ENCODE results near the gene LMNA. TPM values are rescaled to one million over a fixed set of nuclear protein-coding genes. Genes with fewer than 3 reads are reported as not detected.
A peak's percentile ranks its signal among the peaks of the same experiment; 100 is the strongest.

The LMNA gene
- total and polyA plus RNA-seq, 2 of the 4 experiments (the other 2 are of a cell fraction): 563 to 755 TPM

DNA sequence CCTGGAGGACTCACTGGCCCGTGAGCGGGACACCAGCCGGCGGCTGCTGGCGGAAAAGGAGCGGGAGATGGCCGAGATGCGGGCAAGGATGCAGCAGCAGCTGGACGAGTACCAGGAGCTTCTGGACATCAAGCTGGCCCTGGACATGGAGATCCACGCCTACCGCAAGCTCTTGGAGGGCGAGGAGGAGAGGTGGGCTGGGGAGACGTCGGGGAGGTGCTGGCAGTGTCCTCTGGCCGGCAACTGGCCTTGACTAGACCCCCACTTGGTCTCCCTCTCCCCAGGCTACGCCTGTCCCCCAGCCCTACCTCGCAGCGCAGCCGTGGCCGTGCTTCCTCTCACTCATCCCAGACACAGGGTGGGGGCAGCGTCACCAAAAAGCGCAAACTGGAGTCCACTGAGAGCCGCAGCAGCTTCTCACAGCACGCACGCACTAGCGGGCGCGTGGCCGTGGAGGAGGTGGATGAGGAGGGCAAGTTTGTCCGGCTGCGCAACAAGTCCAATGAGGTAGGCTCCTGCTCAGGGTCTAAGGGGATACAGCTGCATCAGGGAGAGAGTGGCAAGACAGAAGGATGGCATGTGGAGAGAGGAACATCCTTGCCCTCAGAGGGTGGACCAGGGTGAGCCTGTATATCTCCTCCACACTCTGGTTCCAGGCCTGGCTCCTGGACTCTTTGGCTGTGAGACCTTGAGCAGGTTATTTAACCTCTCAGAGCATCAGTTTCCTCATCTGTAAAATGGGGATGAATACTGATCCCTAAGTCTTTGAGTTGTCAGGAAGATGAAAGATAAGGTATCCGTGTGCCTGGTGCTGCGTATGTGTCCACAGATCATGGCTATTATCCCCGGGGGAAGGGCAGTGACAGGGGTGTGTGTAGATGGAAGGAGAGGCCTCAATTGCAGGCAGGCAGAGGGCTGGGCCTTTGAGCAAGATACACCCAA lies 21.7 kb downstream of the LMNA start:
- DNase-seq (no peak), ATAC-seq (ENCODE audit: low read depth) (no peak)
- intact Hi-C loops (cut with micrococcal nuclease) (no loop called here), dilution Hi-C loops (cut with HindIII; ENCODE audit: low sequenced_read_pairs, unreplicated experiment) (no loop called here), in situ Hi-C loops (cut with MboI; ENCODE audit: low sequenced_read_pairs) (no loop called here)
- H3K4me2 ChIP-seq (ENCODE audit: low read depth, low read length): no peak overlapping the region
- H2AFZ ChIP-seq (replicated peaks; ENCODE audit: low read length, poor library complexity): no peak overlapping the region
- BruUV-seq (replicated peaks): TSS peak; percentile 60
- H3K18ac ChIP-seq (ENCODE audit: low read depth, low read length): no peak overlapping the region
- H3K9ac ChIP-seq (ENCODE audit: low read depth, low read length): no peak overlapping the region
- H3K9me3 ChIP-seq (ENCODE audit: control insufficient read depth, insufficient read depth, low read length): no peaks in the 10 kb centered on the region
- no peak overlapping the region for H2BK15ac ChIP-seq (ENCODE audit: low read depth, low read length)
- H2AK5ac ChIP-seq (ENCODE audit: low read depth, low read length): no peak overlapping the region
- no peaks in the 10 kb centered on the region for H3K9me1 ChIP-seq (ENCODE audit: insufficient read depth, low read length)
- no peak overlapping the region for H3K4ac ChIP-seq (ENCODE audit: low read depth, low read length)
- TF ChIP-seq CTCF (conservative IDR thresholded peaks at IDR 0.05; ENCODE audit: low read depth, low read length): no peak
- TF ChIP-seq NFE2L2 (IDR thresholded peaks at IDR 0.05; ENCODE audit: low read depth, low read length): no peak
- no peak for TF ChIP-seq SMC3 (IDR thresholded peaks at IDR 0.05; ENCODE audit: low read depth, low read length)
- TF ChIP-seq RFX5 (IDR thresholded peaks at IDR 0.05; ENCODE audit: low read depth, low read length): no peak
- TF ChIP-seq FOS (IDR thresholded peaks at IDR 0.05; ENCODE audit: low read depth, low read length): no peak
- TF ChIP-seq, protein P1, sequence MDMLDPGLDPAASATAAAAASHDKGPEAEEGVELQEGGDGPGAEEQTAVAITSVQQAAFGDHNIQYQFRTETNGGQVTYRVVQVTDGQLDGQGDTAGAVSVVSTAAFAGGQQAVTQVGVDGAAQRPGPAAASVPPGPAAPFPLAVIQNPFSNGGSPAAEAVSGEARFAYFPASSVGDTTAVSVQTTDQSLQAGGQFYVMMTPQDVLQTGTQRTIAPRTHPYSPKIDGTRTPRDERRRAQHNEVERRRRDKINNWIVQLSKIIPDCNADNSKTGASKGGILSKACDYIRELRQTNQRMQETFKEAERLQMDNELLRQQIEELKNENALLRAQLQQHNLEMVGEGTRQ (IDR thresholded peaks at IDR 0.05; ENCODE audit: low read depth, low read length): no peak
- no peak for TF ChIP-seq MXI1 (IDR thresholded peaks at IDR 0.05; ENCODE audit: borderline replicate concordance, low read depth, low read length)
- TF ChIP-seq ELK1 (IDR thresholded peaks at IDR 0.05; ENCODE audit: borderline replicate concordance, low read depth, low read length): no peak
- no peak for TF ChIP-seq MAZ (IDR thresholded peaks at IDR 0.05; ENCODE audit: borderline replicate concordance, low read depth, low read length)
- TF ChIP-seq RCOR1 (IDR thresholded peaks at IDR 0.05; ENCODE audit: insufficient replicate concordance, low read length): no peak
- TF ChIP-seq RAD21 (IDR thresholded peaks at IDR 0.05; ENCODE audit: low read length): no peak
- no peak for TF ChIP-seq BHLHE40 (IDR thresholded peaks at IDR 0.05; ENCODE audit: low read depth, low read length)
- no peak overlapping the region for H3K4me3 ChIP-seq (ENCODE audit: insufficient read depth, low read depth, low read length)
- WGBS, 2 experiments (ENCODE audit: extremely low coverage in 2 of 2, insufficient read length in 1 of 2): 83% methylated on average over 2 of the region's 34 CpGs; no CpG with 5 or more reads in 1 of the 2 experiments
- H3K56ac ChIP-seq (ENCODE audit: extremely low read depth, insufficient read depth, low read length): no peak overlapping the region
- peaks cover 67% of the 10 kb centered on the region for H4K20me1 ChIP-seq (ENCODE audit: insufficient read depth, low read length)
- H3K23ac ChIP-seq (ENCODE audit: low read depth, low read length): no peak overlapping the region
- H3K79me1 ChIP-seq (ENCODE audit: low read depth in 1 of 2, low read length in 2 of 2): peaks cover 32 to 78% of the 10 kb centered on the region in 2 experiments
- H4K91ac ChIP-seq (ENCODE audit: insufficient read depth, low read depth, low read length): no peak overlapping the region
- H3K27ac ChIP-seq (ENCODE audit: insufficient read depth, low read length): no peak overlapping the region
- no peak overlapping the region for H2BK5ac ChIP-seq (ENCODE audit: low read depth, low read length, poor library complexity, severe bottlenecking)
- ChIA-PET POLR2A (ENCODE audit: unreplicated experiment) (no interaction called here), CTCF (interaction anchor here (0.7 kb wide), 1 partner anchor 40 kb away, joined by 4 read pairs; no protein-coding TSS in a partner anchor)
- no peak overlapping the region for H4K8ac ChIP-seq (ENCODE audit: low read depth in 2 of 2, low read length in 2 of 2)
- H4K5ac ChIP-seq (ENCODE audit: low read depth, low read length): no peak overlapping the region
- H3K36me3 ChIP-seq (ENCODE audit: control insufficient read depth, insufficient read depth, low read length): peaks cover 82% of the 10 kb centered on the region
- no peak overlapping the region for H3K14ac ChIP-seq (replicated peaks; ENCODE audit: low read depth, low read length)
- no peak overlapping the region for H2BK120ac ChIP-seq (ENCODE audit: low read depth, low read length)
- peaks cover 9% of the 10 kb centered on the region; the same call in 1 of the 2 replicates for H3K4me1 ChIP-seq (ENCODE audit: control insufficient read depth, insufficient read depth, low read length)
- peak overlapping the region; percentile 3 for H2AK9ac ChIP-seq (replicated peaks; ENCODE audit: low read depth, low read length, poor library complexity)
- H2BK20ac ChIP-seq (ENCODE audit: low read depth, low read length): no peak overlapping the region
- H3K27me3 ChIP-seq (ENCODE audit: control insufficient read depth, insufficient read depth, low read length): no peaks in the 10 kb centered on the region
